Activated CD4-positive, alpha-beta T cell treated with anti-CD3 and anti-CD28 coated beads, Interleukin-2, amount 10 ng/mL, durations not matched to agents 24 days and 14 days (primary cell): Measurements from ENCODE around the gene HDAC10. TPM values are rescaled to one million over a fixed set of nuclear protein-coding genes. Genes with fewer than 3 reads are reported as not detected.
"Not testable (repeated sequence)": the region's sequence is repeated elsewhere in the genome, so short reads cannot be mapped to it uniquely, and the experiment has no call there.

Source experiments
- DNase-seq: peaks from one replicate; pipeline ENCODE4 v3.0.0; 2022
- H3K27ac Mint-ChIP-seq: one replicate; pipeline ENCODE4 v1.8.0; 2022; ENCODE audit warnings: mild to moderate bottlenecking, mixed read lengths
- H3K27me3 Mint-ChIP-seq: one replicate; pipeline ENCODE4 v1.8.0; 2022; ENCODE audit warnings: mixed read lengths
- H3K36me3 Mint-ChIP-seq: one replicate; pipeline ENCODE4 v1.8.0; 2022; ENCODE audit warnings: low read depth, mild to moderate bottlenecking, mixed read lengths
- H3K4me1 Mint-ChIP-seq: one replicate; pipeline ENCODE4 v1.8.0; 2021; ENCODE audit warnings: mixed read lengths
- H3K4me3 Mint-ChIP-seq: one replicate; pipeline ENCODE4 v1.8.0; 2022; ENCODE audit warnings: mild to moderate bottlenecking, moderate library complexity, mixed read lengths
- H3K9me3 Mint-ChIP-seq: one replicate; pipeline ENCODE4 v1.8.0; 2021; ENCODE audit warnings: mixed read lengths
- intact Hi-C: fragments of 100-400 bp; cut with micrococcal nuclease; formaldehyde crosslinking; loops from one replicate; pipeline ENCODE4 v1.15.1; 2023
- total RNA-seq: library from RNA; stranded (reverse); gene quantifications from 2 replicates; pipeline ENCODE4 v1.2.3, GENCODE V29; 2022

The HDAC10 gene
- total RNA-seq, 1 donor from 2014 or later, result 64.6 TPM

- Mint-ChIP-seq H3K9me3 (no peaks in the 10 kb centered on the region), H3K27me3 (no peaks in the 10 kb centered on the region), H3K4me3 (no peak overlapping the region), H3K27ac (no peak overlapping the region), H3K36me3 (peaks cover 33% of the 10 kb centered on the region), H3K4me1 (peaks cover 10% of the 10 kb centered on the region)
- intact Hi-C loops, result loop anchor here (1.0 to 5.0 kb wide), 2 partner anchors 61 to 443 kb away; no protein-coding TSS in a partner anchor
- DNase-seq, result peak; percentile 91
These were observed 41.2 kb downstream of the HDAC10 start for GRCh38 chr22:50209893-50210292.

GRCh38 chr22:50208939-50209892 lies 41.8 kb downstream of the HDAC10 start:
- Mint-ChIP-seq H3K36me3 (peaks cover 31% of the 10 kb centered on the region), H3K27ac (no peak overlapping the region), H3K4me1 (peaks cover 7% of the 10 kb centered on the region), H3K27me3 (no peaks in the 10 kb centered on the region), H3K4me3 (no peak overlapping the region), H3K9me3 (no peaks in the 10 kb centered on the region)
- intact Hi-C loops, result loop anchor here (1.0 to 5.0 kb wide), 2 partner anchors 60 to 442 kb away; no protein-coding TSS in a partner anchor
- DNase-seq, result no peak

- intact Hi-C loops, result loop anchor here (5.0 kb wide), 1 partner anchor 441 kb away; no protein-coding TSS in a partner anchor
- H3K4me1 Mint-ChIP-seq, result peaks cover 8% of the 10 kb centered on the region
- H3K27me3 Mint-ChIP-seq, result no peaks in the 10 kb centered on the region
- H3K27ac Mint-ChIP-seq, result no peak overlapping the region
- no peaks in the 10 kb centered on the region for H3K9me3 Mint-ChIP-seq
- DNase-seq, result no peak
- peaks cover 31% of the 10 kb centered on the region for H3K36me3 Mint-ChIP-seq
- H3K4me3 Mint-ChIP-seq, result no peak overlapping the region
These were observed 42.6 kb downstream of the HDAC10 start for GRCh38 chr22:50208430-50208938.

DNA sequence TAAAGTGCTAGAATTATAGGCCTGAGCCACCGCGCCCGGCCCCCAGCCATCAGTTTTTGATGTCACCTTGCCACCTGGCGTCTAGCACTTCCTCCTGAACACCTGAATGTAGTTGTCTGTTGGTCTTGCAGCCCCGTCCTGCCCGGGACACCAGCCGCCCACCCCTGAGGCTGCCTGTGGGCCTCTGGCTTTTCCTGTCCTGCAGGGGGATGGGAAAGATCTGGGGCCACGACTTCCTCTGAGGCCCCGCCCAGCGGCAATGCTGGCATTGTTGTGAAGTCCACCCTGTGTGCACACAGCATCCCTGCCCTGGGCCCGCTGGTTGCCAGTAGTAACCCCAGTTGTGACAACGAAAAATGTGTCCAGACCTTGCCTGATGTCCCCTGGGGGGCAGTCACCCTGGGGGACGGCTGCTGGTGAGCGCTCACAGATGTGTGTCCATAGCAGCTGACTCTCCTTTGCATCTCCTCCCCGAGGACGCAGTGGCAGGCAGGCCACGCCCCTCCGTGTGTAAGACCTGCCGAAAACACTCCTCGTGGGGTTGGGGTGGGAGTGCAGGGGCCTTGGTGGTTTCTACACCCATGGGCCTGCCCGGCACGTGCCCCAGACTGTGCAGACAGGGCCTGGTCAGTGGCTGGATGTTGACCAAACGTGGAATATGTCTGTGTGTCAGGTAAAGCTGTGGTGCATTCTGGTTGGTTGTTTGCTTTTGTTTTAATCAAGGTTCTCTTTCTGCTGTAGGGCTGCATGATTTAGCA lies 43.5 kb downstream of the HDAC10 start:
- Mint-ChIP-seq H3K27me3 (no peaks in the 10 kb centered on the region), H3K9me3 (no peaks in the 10 kb centered on the region), H3K36me3 (peaks cover 32% of the 10 kb centered on the region), H3K4me1 (peaks cover 12% of the 10 kb centered on the region), H3K4me3 (no peak overlapping the region), H3K27ac (no peak overlapping the region)
- intact Hi-C loops, result loop anchor here (5.0 kb wide), 1 partner anchor 440 kb away; no protein-coding TSS in a partner anchor
- no peak for DNase-seq

GRCh38 chr22:50206599-50206998 lies 44.5 kb downstream of the HDAC10 start:
- intact Hi-C loops, result loop anchor here (5.0 kb wide), 1 partner anchor 439 kb away; no protein-coding TSS in a partner anchor
- no peak for DNase-seq
- Mint-ChIP-seq H3K27ac (no peak overlapping the region), H3K4me1 (peaks cover 20% of the 10 kb centered on the region), H3K27me3 (no peaks in the 10 kb centered on the region), H3K4me3 (no peak overlapping the region), H3K36me3 (peaks cover 34% of the 10 kb centered on the region), H3K9me3 (no peaks in the 10 kb centered on the region)

DNA sequence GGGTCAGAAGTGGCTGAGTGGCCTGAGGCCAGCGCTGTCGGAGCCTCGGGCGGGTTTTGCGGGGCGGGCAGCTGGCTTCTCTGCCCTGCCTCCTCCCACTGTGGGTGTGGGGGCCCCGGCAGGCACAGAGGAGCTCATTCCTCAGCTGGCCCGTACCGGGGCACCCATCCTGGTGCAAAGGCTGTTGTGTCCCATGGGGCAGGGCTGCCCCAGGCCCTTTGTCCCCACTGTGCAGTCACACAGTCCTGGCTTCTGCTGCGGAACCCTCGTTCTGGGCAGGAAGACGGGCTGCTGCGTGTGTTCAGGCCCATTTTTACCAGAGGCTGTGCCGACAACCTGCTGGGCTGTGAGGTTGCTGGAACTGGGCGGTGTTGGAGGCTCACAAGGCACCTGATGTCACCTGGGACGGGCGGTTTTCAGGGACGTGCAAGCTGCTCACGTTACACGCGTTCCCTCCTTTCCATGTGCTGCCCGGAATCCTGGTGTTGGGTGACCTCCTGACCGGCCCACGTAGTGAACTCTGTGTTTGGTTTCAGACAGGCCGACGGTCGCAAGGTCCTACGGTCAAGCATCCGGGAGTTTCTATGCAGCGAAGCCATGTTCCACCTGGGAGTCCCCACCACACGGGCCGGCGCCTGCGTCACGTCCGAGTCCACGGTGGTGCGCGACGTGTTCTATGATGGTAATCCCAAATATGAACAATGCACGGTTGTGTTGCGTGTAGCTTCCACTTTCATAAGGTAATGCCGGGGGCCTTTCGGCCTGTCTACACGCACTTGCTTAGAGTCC lies 45.1 kb downstream of the HDAC10 start:
- Mint-ChIP-seq H3K9me3 (no peaks in the 10 kb centered on the region), H3K4me3 (no peak overlapping the region), H3K4me1 (peaks cover 18% of the 10 kb centered on the region), H3K27ac (no peak overlapping the region), H3K36me3 (peaks cover 30% of the 10 kb centered on the region), H3K27me3 (no peaks in the 10 kb centered on the region)
- DNase-seq, result no peak
- intact Hi-C loops, result loop anchor here (5.0 kb wide), 1 partner anchor 439 kb away; no protein-coding TSS in a partner anchor

- DNase-seq, H3K9me3 Mint-ChIP-seq, H3K27ac Mint-ChIP-seq, H3K4me3 Mint-ChIP-seq, H3K27me3 Mint-ChIP-seq: not testable (repeated sequence)
- intact Hi-C loops, result loop anchor here (5.0 kb wide), 2 partner anchors 273 to 438 kb away; no protein-coding TSS in a partner anchor
- Mint-ChIP-seq H3K4me1 (peaks cover 18% of the 10 kb centered on the region), H3K36me3 (peaks cover 29% of the 10 kb centered on the region)
These were observed 46.1 kb downstream of the HDAC10 start for GRCh38 chr22:50204998-50205397.

GRCh38 chr22:50204571-50204970 lies 46.5 kb downstream of the HDAC10 start:
- H3K4me3 Mint-ChIP-seq, result no peak overlapping the region
- H3K9me3 Mint-ChIP-seq, result no peaks in the 10 kb centered on the region
- intact Hi-C loops, result loop anchor here (5.0 kb wide), 1 partner anchor 272 kb away; no protein-coding TSS in a partner anchor
- no peak for DNase-seq
- H3K27ac Mint-ChIP-seq, result no peak overlapping the region
- peaks cover 26% of the 10 kb centered on the region for H3K36me3 Mint-ChIP-seq
- peaks cover 16% of the 10 kb centered on the region for H3K4me1 Mint-ChIP-seq
- no peaks in the 10 kb centered on the region for H3K27me3 Mint-ChIP-seq

- Mint-ChIP-seq H3K36me3 (peaks cover 29% of the 10 kb centered on the region), H3K9me3 (no peaks in the 10 kb centered on the region), H3K27ac (no peak overlapping the region), H3K27me3 (no peaks in the 10 kb centered on the region), H3K4me3 (no peak overlapping the region), H3K4me1 (peaks cover 19% of the 10 kb centered on the region)
- intact Hi-C loops, result loop anchor here (5.0 kb wide), 1 partner anchor 271 kb away; no protein-coding TSS in a partner anchor
- DNase-seq, result no peak
These were observed 47.8 kb downstream of the HDAC10 start for GRCh38 chr22:50203288-50203687.

- Mint-ChIP-seq H3K9me3 (no peaks in the 10 kb centered on the region), H3K27me3 (no peaks in the 10 kb centered on the region), H3K36me3 (peaks cover 32% of the 10 kb centered on the region), H3K4me1 (peaks cover 19% of the 10 kb centered on the region), H3K27ac (peak overlapping the region; percentile 10), H3K4me3 (peak overlapping the region; percentile 84)
- DNase-seq, result no peak
- intact Hi-C loops, result loop anchor here (5.0 kb wide), 1 partner anchor 270 kb away; no protein-coding TSS in a partner anchor
These were observed 48.9 kb downstream of the HDAC10 start for GRCh38 chr22:50202130-50202666.

DNA sequence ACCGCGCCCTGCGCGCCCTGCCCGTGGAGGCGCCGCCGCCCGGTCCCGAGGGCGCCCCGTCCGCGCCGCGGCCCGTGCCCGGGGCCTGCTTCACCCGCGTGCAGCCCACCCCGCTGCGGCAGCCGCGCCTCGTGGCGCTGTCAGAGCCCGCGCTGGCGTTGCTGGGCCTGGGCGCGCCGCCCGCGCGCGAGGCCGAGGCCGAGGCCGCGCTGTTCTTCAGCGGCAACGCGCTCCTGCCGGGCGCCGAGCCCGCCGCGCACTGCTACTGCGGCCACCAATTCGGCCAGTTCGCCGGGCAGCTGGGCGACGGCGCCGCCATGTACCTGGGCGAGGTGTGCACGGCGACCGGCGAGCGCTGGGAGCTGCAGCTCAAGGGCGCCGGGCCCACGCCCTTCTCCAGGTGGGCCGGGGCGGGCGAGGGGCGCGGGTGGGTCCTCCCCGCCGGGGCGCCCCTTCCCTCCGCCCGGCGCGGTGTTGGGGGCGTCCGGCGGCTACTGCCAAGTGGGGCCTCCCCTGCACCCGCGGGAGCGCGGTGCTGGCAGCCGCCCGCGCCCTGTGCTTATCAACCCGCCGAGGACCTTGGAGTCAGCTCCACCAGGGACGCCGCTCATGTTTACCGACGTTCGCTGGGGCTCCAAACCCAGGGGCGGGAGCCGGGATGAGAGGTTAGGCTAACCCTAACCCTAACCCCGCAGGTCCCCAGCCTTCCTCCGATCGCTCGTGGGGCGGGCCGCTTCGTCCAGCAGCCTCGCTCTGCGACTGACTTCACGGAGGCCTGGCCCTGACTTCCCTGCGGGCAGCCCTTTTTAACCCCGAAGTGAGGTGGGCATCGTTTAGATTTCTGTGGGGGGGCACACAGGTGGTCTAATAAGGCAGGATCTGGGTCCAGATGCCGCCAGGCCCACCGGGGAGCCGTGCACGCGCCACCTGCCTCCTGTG lies 49.6 kb downstream of the HDAC10 start:
- no peaks in the 10 kb centered on the region for H3K27me3 Mint-ChIP-seq
- intact Hi-C loops, result loop anchor here (2.0 to 5.0 kb wide), 2 partner anchors 43 to 269 kb away; partner anchors contain the start of gene TUBGCP6
- H3K27ac Mint-ChIP-seq, result peak overlapping the region; percentile 10
- peaks cover 19% of the 10 kb centered on the region for H3K4me1 Mint-ChIP-seq
- peaks cover 32% of the 10 kb centered on the region for H3K36me3 Mint-ChIP-seq
- H3K4me3 Mint-ChIP-seq, result peak overlapping the region; percentile 84
- no peaks in the 10 kb centered on the region for H3K9me3 Mint-ChIP-seq
- DNase-seq, result peak; percentile 73
